Gastrocnemius medialis (tissue), 4 donors: Measurements from ENCODE around the gene PYDC1. TPM values are rescaled to one million over a fixed set of nuclear protein-coding genes. Genes with fewer than 3 reads are reported as not detected.
"Not testable (repeated sequence)": the region's sequence is repeated elsewhere in the genome, so short reads cannot be mapped to it uniquely, and the experiment has no call there.

Source experiments
- ATAC-seq, 2 donors: fragments of 150-250 bp; one replicate each; pipeline ENCODE4 v1.9.1; 2016
- DNase-seq, 2 donors: peaks; one replicate each; pipeline ENCODE4 v3.0.0-alpha.2; 2019
- H3K27ac ChIP-seq, 4 donors: fragments of 200-600 bp; sonication (generic); 1 replicate in 1 of 4; 2 replicates in 3 of 4; pipeline ENCODE4 v1.5.1; 2016 to 2018; ENCODE audit warnings: mild to moderate bottlenecking in 2 of 4, moderate library complexity in 1 of 4
- H3K27me3 ChIP-seq, 3 donors: fragments of 200-600 bp; sonication (generic) in 2 of 3; 1 replicate in 1 of 3; 2 replicates in 2 of 3; pipeline versions ENCODE4 v1.5.1 to v1.6.0; 2016 to 2019; ENCODE audit warnings: mild to moderate bottlenecking in 1 of 3, moderate library complexity in 1 of 3
- H3K36me3 ChIP-seq, 2 donors: fragments of 200-600 bp; sonication (generic) in 1 of 2; one replicate each; pipeline ENCODE4 v1.5.1; 2017 to 2018
- H3K4me1 ChIP-seq, 2 donors: fragments of 200-600 bp; sonication (generic) in 1 of 2; one replicate each; pipeline ENCODE4 v1.5.1; 2016 to 2017; ENCODE audit warnings: mild to moderate bottlenecking in 2 of 2
- H3K4me3 ChIP-seq, 4 donors: fragments of 200-600 bp; sonication (generic) in 3 of 4; 1 replicate in 1 of 4; 2 replicates in 3 of 4; pipeline ENCODE4 v1.5.1; 2016 to 2019; ENCODE audit warnings: mild to moderate bottlenecking in 2 of 4
- H3K9me3 ChIP-seq, 3 donors: fragments of 200-600 bp; sonication (generic) in 2 of 3; 1 replicate in 1 of 3; 2 replicates in 2 of 3; pipeline ENCODE4 v1.5.1; 2016 to 2019
- CTCF ChIP-seq, 5 experiments: fragments of 450-650 bp in 3 of 5; fragments of 200-600 bp in 2 of 5; sonication (generic) in 2 of 5; IDR thresholded peaks in 4 of 5; conservative IDR thresholded peaks in 1 of 5; 1 replicate in 4 of 5; 2 replicates in 1 of 5; pipeline ENCODE4 v1.5.1; 2016 to 2019; ENCODE audit warnings: antibody characterized with exemption in 5 of 5, mild to moderate bottlenecking in 3 of 5, moderate library complexity in 3 of 5
- POLR2A ChIP-seq, 2 donors: fragments of 450-650 bp; IDR thresholded peaks; one replicate each; pipeline ENCODE4 v1.6.1; 2017; ENCODE audit warnings: antibody characterized with exemption in 2 of 2, mild to moderate bottlenecking in 2 of 2, moderate library complexity in 2 of 2
- in situ Hi-C, 4 donors: fragments of 200-750 bp; cut with MboI; loops; one replicate each; pipeline versions ENCODE4 v1.15.0 to v1.8.0; 2017; ENCODE audit warnings: low sequenced_read_pairs in 4 of 4
- intact Hi-C: fragments of 100-400 bp; cut with DNase I; formaldehyde crosslinking; loops from one replicate; pipeline ENCODE4 v1.15.1; 2023; ENCODE audit warnings: low total_unique reads
- total RNA-seq, 4 donors: library from RNA; depleted of rRNA; stranded (reverse); fragments of >200 nt; gene quantifications; one replicate each; pipeline versions ENCODE4 v1.1.0 to v1.2.3, GENCODE V29; 2016

The PYDC1 gene
- total RNA-seq, 4 donors from 2014 or later, result not detected

- Histone ChIP-seq H3K4me3 (no peak overlapping the region), H3K27me3 (peaks cover 0 to 3% (median 0%) of the 10 kb centered on the region in 3 donors), H3K27ac (no peak overlapping the region), H3K36me3 (no peaks in the 10 kb centered on the region), H3K9me3 (no peaks in the 10 kb centered on the region), H3K4me1 (no peaks in the 10 kb centered on the region)
- in situ Hi-C loops (no loop called here), intact Hi-C loops (no loop called here)
- TF ChIP-seq POLR2A (IDR thresholded peaks at IDR 0.05) (no peak), CTCF (IDR thresholded peaks at IDR 0.05 in 4 of 5, conservative IDR thresholded peaks at IDR 0.05 in 1 of 5) (no peak)
- ATAC-seq (no peak), DNase-seq (no peak)
Observed at GRCh38 chr16:31248344-31248743, 31.4 kb upstream of the PYDC1 start.

GRCh38 chr16:31246296-31246695, 29.4 kb upstream of the PYDC1 start:
- Histone ChIP-seq H3K4me1 (no peaks in the 10 kb centered on the region), H3K27me3 (peaks cover 0 to 3% (median 0%) of the 10 kb centered on the region in 3 donors), H3K9me3 (no peaks in the 10 kb centered on the region), H3K36me3 (no peaks in the 10 kb centered on the region), H3K4me3 (no peak overlapping the region), H3K27ac (no peak overlapping the region)
- DNase-seq, result no peak
- intact Hi-C loops (no loop called here), in situ Hi-C loops (no loop called here)
- TF ChIP-seq CTCF (IDR thresholded peaks at IDR 0.05 in 4 of 5, conservative IDR thresholded peaks at IDR 0.05 in 1 of 5) (no peak), POLR2A (IDR thresholded peaks at IDR 0.05) (no peak)
- ATAC-seq, result no peak

- H3K27me3 ChIP-seq, ATAC-seq, intact Hi-C loops, H3K4me3 ChIP-seq, H3K27ac ChIP-seq, DNase-seq, H3K9me3 ChIP-seq, H3K36me3 ChIP-seq, H3K4me1 ChIP-seq, in situ Hi-C loops: not testable (repeated sequence)
Observed at GRCh38 chr16:31245598-31245997, 28.7 kb upstream of the PYDC1 start.

- no peak overlapping the region for H3K27ac ChIP-seq
Observed at GRCh38 chr16:31243734-31244670, 27.1 kb upstream of the PYDC1 start.

More at GRCh38 chr16:31243734-31244670, 27.1 kb upstream of the PYDC1 start:
- Histone ChIP-seq H3K4me1 (no peaks in the 10 kb centered on the region), H3K9me3 (no peaks in the 10 kb centered on the region), H3K27me3 (peaks cover 0 to 3% (median 0%) of the 10 kb centered on the region in 3 donors), H3K36me3 (no peaks in the 10 kb centered on the region), H3K4me3 (no peak overlapping the region)
- intact Hi-C loops (no loop called here), in situ Hi-C loops (no loop called here)
- DNase-seq (no peak), ATAC-seq (peak in 1 of 2 donors; percentile 18)
- TF ChIP-seq POLR2A (IDR thresholded peaks at IDR 0.05) (no peak), CTCF (IDR thresholded peaks at IDR 0.05 in 4 of 5, conservative IDR thresholded peaks at IDR 0.05 in 1 of 5) (no peak)
